ENCODE data around the gene PUSL1.

GRCh38 chr1:1318777-1319645 is 10.6 kb downstream of the PUSL1 start:
- TF ChIP-seq, protein P1, sequence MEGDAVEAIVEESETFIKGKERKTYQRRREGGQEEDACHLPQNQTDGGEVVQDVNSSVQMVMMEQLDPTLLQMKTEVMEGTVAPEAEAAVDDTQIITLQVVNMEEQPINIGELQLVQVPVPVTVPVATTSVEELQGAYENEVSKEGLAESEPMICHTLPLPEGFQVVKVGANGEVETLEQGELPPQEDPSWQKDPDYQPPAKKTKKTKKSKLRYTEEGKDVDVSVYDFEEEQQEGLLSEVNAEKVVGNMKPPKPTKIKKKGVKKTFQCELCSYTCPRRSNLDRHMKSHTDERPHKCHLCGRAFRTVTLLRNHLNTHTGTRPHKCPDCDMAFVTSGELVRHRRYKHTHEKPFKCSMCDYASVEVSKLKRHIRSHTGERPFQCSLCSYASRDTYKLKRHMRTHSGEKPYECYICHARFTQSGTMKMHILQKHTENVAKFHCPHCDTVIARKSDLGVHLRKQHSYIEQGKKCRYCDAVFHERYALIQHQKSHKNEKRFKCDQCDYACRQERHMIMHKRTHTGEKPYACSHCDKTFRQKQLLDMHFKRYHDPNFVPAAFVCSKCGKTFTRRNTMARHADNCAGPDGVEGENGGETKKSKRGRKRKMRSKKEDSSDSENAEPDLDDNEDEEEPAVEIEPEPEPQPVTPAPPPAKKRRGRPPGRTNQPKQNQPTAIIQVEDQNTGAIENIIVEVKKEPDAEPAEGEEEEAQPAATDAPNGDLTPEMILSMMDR (IDR thresholded peaks at IDR 0.05 in 4 of 5, conservative IDR thresholded peaks at IDR 0.05 in 1 of 5): no peak
- TF ChIP-seq POLR2A (IDR thresholded peaks at IDR 0.05): no peak
